ENCODE results near the gene GCGR. TPM values are rescaled to one million over a fixed set of nuclear protein-coding genes. Genes with fewer than 3 reads are reported as not detected.

Gene GCGR
- polyA plus RNA-seq, 2 of the 4 experiments (the other 2 are of a cell fraction), result 0.19 to 0.45 TPM

DNA sequence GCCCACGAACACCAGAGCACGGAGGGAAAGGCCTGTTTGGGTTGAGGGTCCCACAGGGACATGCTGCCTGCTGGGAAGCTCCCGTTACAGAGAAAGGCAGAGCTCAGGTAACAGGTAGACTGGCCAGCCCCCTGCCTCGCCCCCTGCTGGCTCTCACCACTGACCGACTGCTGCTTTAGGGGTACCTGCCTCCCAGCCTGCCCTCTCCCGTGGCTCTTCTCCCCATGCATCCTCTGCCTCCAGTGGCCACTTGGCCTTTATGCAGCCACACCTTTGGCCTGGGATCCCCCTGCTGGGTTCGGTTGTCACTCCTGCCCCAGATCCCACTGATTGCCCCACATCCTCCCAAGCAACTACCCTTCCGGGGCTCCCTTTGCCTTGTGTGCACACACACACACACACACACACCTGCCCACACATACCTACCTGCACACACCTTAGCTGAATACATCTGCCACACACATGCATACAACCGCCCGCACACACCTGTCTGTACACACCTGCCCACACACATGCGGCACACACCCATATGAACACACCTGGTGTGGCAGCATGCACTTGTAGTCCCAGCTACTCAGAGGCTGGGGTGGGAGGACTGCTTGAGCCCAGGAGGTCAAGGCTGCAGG, 22.0 kb downstream of the GCGR start:
- CTCF ChIA-PET, result interaction anchor here (0.6 to 3.4 kb wide), 9 partner anchors 12 to 134 kb away, joined by 3 to 14 read pairs (median 5); no protein-coding TSS in a partner anchor
- H3K9me3 ChIP-seq, result no peaks in the 10 kb centered on the region
- WGBS (ENCODE audit: missing lambda C conversion rate), result 79% methylated on average over 11 of the region's 11 CpGs
- DNase-seq (ENCODE audit: low read depth in 1 of 2, low spot score in 1 of 2), result no peak
- no peak overlapping the region for H3K4me3 ChIP-seq
- peak in 1 of 2 experiments; percentile 11; a peak in 2 of 6 replicates for ATAC-seq
- no peak overlapping the region for H3K4me2 ChIP-seq
- POLR2A ChIA-PET, result no interaction called here
- TF ChIP-seq NR3C1 (IDR thresholded peaks at IDR 0.05) (no peak), RFX5 (IDR thresholded peaks at IDR 0.05) (no peak)
- TF ChIP-seq, protein P1, sequence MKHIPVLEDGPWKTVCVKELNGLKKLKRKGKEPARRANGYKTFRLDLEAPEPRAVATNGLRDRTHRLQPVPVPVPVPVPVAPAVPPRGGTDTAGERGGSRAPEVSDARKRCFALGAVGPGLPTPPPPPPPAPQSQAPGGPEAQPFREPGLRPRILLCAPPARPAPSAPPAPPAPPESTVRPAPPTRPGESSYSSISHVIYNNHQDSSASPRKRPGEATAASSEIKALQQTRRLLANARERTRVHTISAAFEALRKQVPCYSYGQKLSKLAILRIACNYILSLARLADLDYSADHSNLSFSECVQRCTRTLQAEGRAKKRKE (CRISPR knock-in tag; IDR thresholded peaks at IDR 0.05; ENCODE audit: low read depth), result no peak
- TF ChIP-seq, protein P2, sequence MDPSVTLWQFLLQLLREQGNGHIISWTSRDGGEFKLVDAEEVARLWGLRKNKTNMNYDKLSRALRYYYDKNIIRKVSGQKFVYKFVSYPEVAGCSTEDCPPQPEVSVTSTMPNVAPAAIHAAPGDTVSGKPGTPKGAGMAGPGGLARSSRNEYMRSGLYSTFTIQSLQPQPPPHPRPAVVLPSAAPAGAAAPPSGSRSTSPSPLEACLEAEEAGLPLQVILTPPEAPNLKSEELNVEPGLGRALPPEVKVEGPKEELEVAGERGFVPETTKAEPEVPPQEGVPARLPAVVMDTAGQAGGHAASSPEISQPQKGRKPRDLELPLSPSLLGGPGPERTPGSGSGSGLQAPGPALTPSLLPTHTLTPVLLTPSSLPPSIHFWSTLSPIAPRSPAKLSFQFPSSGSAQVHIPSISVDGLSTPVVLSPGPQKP (IDR thresholded peaks at IDR 0.05; ENCODE audit: low read depth, low read length), result no peak
- TF ChIP-seq, protein P3, sequence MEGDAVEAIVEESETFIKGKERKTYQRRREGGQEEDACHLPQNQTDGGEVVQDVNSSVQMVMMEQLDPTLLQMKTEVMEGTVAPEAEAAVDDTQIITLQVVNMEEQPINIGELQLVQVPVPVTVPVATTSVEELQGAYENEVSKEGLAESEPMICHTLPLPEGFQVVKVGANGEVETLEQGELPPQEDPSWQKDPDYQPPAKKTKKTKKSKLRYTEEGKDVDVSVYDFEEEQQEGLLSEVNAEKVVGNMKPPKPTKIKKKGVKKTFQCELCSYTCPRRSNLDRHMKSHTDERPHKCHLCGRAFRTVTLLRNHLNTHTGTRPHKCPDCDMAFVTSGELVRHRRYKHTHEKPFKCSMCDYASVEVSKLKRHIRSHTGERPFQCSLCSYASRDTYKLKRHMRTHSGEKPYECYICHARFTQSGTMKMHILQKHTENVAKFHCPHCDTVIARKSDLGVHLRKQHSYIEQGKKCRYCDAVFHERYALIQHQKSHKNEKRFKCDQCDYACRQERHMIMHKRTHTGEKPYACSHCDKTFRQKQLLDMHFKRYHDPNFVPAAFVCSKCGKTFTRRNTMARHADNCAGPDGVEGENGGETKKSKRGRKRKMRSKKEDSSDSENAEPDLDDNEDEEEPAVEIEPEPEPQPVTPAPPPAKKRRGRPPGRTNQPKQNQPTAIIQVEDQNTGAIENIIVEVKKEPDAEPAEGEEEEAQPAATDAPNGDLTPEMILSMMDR (IDR thresholded peaks at IDR 0.05), result 0 out of 3 replicates have a peak, but pooled peaks have one; percentile 13
- H3K4me1 ChIP-seq, result peaks cover 13% of the 10 kb centered on the region
- no peak overlapping the region for H3K27ac ChIP-seq
- FAIRE-seq, result no peak

DNA sequence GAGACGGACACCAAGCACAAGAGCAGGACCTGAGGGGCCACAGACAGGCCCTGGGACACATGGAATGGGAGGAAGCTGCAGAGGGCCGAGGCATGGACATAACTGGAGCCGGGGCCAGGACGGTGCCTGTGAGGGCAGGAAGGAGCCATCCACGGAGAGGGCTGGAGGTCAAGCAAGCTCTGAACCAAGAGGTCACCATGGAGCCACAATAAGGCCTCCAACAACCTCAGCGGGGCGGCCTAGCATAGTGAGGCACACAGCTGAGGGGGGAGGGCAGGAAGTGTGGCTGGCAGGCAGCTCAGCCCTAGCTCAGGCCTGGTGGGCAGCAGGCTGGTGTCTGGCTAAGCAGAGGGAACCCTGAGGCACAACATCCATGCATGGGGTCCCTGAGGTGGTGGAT, 24.7 kb downstream of the GCGR start:
- no peak overlapping the region for H3K27ac ChIP-seq
- no peak overlapping the region for H3K4me2 ChIP-seq
- TF ChIP-seq JUN (IDR thresholded peaks at IDR 0.05) (no peak), CBX8 (IDR thresholded peaks at IDR 0.05) (no peak), SMC3 (IDR thresholded peaks at IDR 0.05) (no peak)
- H3K4me3 ChIP-seq, result no peak overlapping the region
- POLR2A ChIA-PET, result no interaction called here
- CTCF ChIA-PET, result interaction anchor here (0.7 to 3.4 kb wide), 4 partner anchors 9 to 30 kb away, joined by 3 to 9 read pairs (median 4); no protein-coding TSS in a partner anchor
- ATAC-seq, result no peak
- DNase-seq (ENCODE audit: low read depth in 1 of 2, low spot score in 1 of 2), result no peak
- FAIRE-seq, result no peak
- H3K4me1 ChIP-seq, result peaks cover 10% of the 10 kb centered on the region; the same call in 2 of the 3 replicates
- WGBS (ENCODE audit: missing lambda C conversion rate), result 86% methylated on average over 7 of the region's 7 CpGs
- no peaks in the 10 kb centered on the region for H3K9me3 ChIP-seq

DNA sequence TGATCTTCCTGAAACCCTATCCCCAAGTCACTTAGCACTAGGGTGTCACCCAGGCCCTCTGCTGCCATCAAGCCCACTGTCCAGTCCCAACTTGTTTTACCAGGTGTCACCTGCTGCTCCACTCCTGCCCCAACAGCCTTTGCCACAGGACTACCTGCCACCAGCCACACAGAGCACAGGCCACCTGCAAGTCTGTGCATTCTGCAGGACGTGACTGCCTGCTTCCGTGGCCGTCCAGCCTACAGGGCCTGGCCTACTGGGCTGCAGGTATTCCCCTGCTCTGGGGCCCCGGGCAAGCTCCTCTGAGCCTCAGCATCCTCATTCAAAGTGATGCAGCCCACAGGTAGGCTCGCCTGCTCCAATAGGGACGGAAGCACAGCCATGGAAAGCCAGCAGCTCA, 25.9 kb downstream of the GCGR start:
- FAIRE-seq (no peak), DNase-seq (ENCODE audit: low read depth in 1 of 2, low spot score in 1 of 2) (no peak), ATAC-seq (no peak)
- Histone ChIP-seq H3K9me3 (no peaks in the 10 kb centered on the region), H3K4me2 (no peak overlapping the region), H3K4me1 (peaks cover 21% of the 10 kb centered on the region; the same call in 2 of the 3 replicates), H3K27ac (no peak overlapping the region), H3K4me3 (no peak overlapping the region)
- CTCF ChIA-PET, result interaction anchor here (1.0 to 2.3 kb wide), 3 partner anchors 8 to 96 kb away, joined by 3 to 5 read pairs (median 5); no protein-coding TSS in a partner anchor
- 90% methylated on average over 3 of the region's 6 CpGs for WGBS (ENCODE audit: missing lambda C conversion rate)
- TF ChIP-seq MAX (IDR thresholded peaks at IDR 0.05), result no peak
- TF ChIP-seq HEYL (CRISPR knock-in tag; IDR thresholded peaks at IDR 0.05), result no peak
- TF ChIP-seq CBX2 (IDR thresholded peaks at IDR 0.05; ENCODE audit: borderline replicate concordance, low read depth), result no peak
- no peak for TF ChIP-seq MYC (IDR thresholded peaks at IDR 0.05; ENCODE audit: borderline replicate concordance, low read length)
- no peak for TF ChIP-seq RCOR1 (IDR thresholded peaks at IDR 0.05; ENCODE audit: low read depth, low read length)
- TF ChIP-seq HOXA7 (CRISPR knock-in tag; IDR thresholded peaks at IDR 0.05), result no peak
- no peak for TF ChIP-seq RAD21 (conservative IDR thresholded peaks at IDR 0.05 in 1 of 2, IDR thresholded peaks at IDR 0.05 in 1 of 2)
- no peak for TF ChIP-seq CHD4 (IDR thresholded peaks at IDR 0.05; ENCODE audit: borderline replicate concordance)
- no peak for TF ChIP-seq NFE2L2 (conservative IDR thresholded peaks at IDR 0.05; ENCODE audit: low read length)
- TF ChIP-seq, protein P3 (IDR thresholded peaks at IDR 0.05), result no peak
- no peak for TF ChIP-seq SREBF2 (IDR thresholded peaks at IDR 0.05)
- POLR2A ChIA-PET, result no interaction called here
